Activated CD4-positive, alpha-beta T cell treated with anti-CD3 and anti-CD28 coated beads, Interleukin-2, amount 50 U/mL, for 1 hour (primary cell): Measurements from ENCODE around the gene SLC24A3.

ENCODE experiments used
- DNase-seq: peaks from one replicate; pipeline ENCODE4 v3.0.0-alpha.2; 2020

The SLC24A3 gene

GRCh38 chr20:19310541-19310940, 98.1 kb downstream of the SLC24A3 start:
- no peak for DNase-seq

GRCh38 chr20:19313342-19314069, 101.1 kb downstream of the SLC24A3 start:
- no peak for DNase-seq

GRCh38 chr20:19314621-19315020, 102.2 kb downstream of the SLC24A3 start:
- no peak for DNase-seq

GRCh38 chr20:19317237-19318069, 105.0 kb downstream of the SLC24A3 start:
- DNase-seq, result no peak

- no peak for DNase-seq
These were observed 106.2 kb downstream of the SLC24A3 start for GRCh38 chr20:19318610-19319009.

GRCh38 chr20:19320005-19320404, 107.6 kb downstream of the SLC24A3 start:
- DNase-seq, result no peak

- no peak for DNase-seq
These were observed 108.7 kb downstream of the SLC24A3 start for GRCh38 chr20:19321176-19321575.

- DNase-seq, result no peak
These were observed 109.9 kb downstream of the SLC24A3 start for GRCh38 chr20:19322061-19322985.

GRCh38 chr20:19327401-19327800, 115.0 kb downstream of the SLC24A3 start:
- DNase-seq, result no peak

GRCh38 chr20:19328676-19329075, 116.2 kb downstream of the SLC24A3 start:
- no peak for DNase-seq

GRCh38 chr20:19330038-19330437, 117.6 kb downstream of the SLC24A3 start:
- no peak for DNase-seq

- no peak for DNase-seq
These were observed 118.3 kb downstream of the SLC24A3 start for GRCh38 chr20:19330731-19331130.

- DNase-seq, result no peak
These were observed 121.1 kb downstream of the SLC24A3 start for GRCh38 chr20:19333563-19333962.

GRCh38 chr20:19335341-19335740, 122.9 kb downstream of the SLC24A3 start:
- DNase-seq, result no peak

- no peak for DNase-seq
These were observed 123.5 kb downstream of the SLC24A3 start for GRCh38 chr20:19335916-19336315.

- DNase-seq, result no peak
These were observed 124.2 kb downstream of the SLC24A3 start for GRCh38 chr20:19336631-19337030.

- no peak for DNase-seq
These were observed 125.9 kb downstream of the SLC24A3 start for GRCh38 chr20:19338380-19338779.

- no peak for DNase-seq
These were observed 126.5 kb downstream of the SLC24A3 start for GRCh38 chr20:19338960-19339359.

GRCh38 chr20:19341348-19342053, 129.1 kb downstream of the SLC24A3 start:
- DNase-seq, result no peak

- DNase-seq, result no peak
These were observed 131.9 kb downstream of the SLC24A3 start for GRCh38 chr20:19344341-19344740.

GRCh38 chr20:19347943-19348456, 135.6 kb downstream of the SLC24A3 start:
- no peak for DNase-seq

GRCh38 chr20:19348582-19348981, 136.1 kb downstream of the SLC24A3 start:
- DNase-seq, result no peak
